ENCODE data around the gene COBLL1. TPM values are rescaled to one million over a fixed set of nuclear protein-coding genes. Genes with fewer than 3 reads are reported as not detected.

Gene COBLL1
- total RNA-seq, 1 donor from 2014 or later, result 4.4 TPM

GRCh38 chr2:164881524-164881923, 39.9 kb upstream of the COBLL1 start:
- peaks cover 34% of the 10 kb centered on the region for H3K4me1 Mint-ChIP-seq
- TF ChIP-seq CTCF (conservative IDR thresholded peaks at IDR 0.05), result no peak
- no peaks in the 10 kb centered on the region for H3K9me3 Mint-ChIP-seq
- no peak overlapping the region for H3K27ac Mint-ChIP-seq (ENCODE audit: unreplicated experiment)
- H3K36me3 Mint-ChIP-seq (ENCODE audit: low read depth), result no peaks in the 10 kb centered on the region
- no peak for DNase-seq (ENCODE audit: low read depth, low spot score)
- no peak overlapping the region for H3K4me3 Mint-ChIP-seq
- no peaks in the 10 kb centered on the region for H3K27me3 Mint-ChIP-seq (ENCODE audit: low read depth)

GRCh38 chr2:164879901-164880535, 38.4 kb upstream of the COBLL1 start:
- no peak for TF ChIP-seq CTCF (conservative IDR thresholded peaks at IDR 0.05)
- Mint-ChIP-seq H3K27me3 (ENCODE audit: low read depth) (no peaks in the 10 kb centered on the region), H3K9me3 (no peaks in the 10 kb centered on the region), H3K4me1 (peaks cover 37% of the 10 kb centered on the region), H3K27ac (ENCODE audit: unreplicated experiment) (no peak overlapping the region), H3K36me3 (ENCODE audit: low read depth) (no peaks in the 10 kb centered on the region), H3K4me3 (no peak overlapping the region)
- no peak for DNase-seq (ENCODE audit: low read depth, low spot score)

GRCh38 chr2:164877927-164878326, 36.3 kb upstream of the COBLL1 start:
- TF ChIP-seq CTCF (conservative IDR thresholded peaks at IDR 0.05), result no peak
- H3K27me3 Mint-ChIP-seq (ENCODE audit: low read depth), result no peaks in the 10 kb centered on the region
- DNase-seq (ENCODE audit: low read depth, low spot score), result no peak
- H3K27ac Mint-ChIP-seq (ENCODE audit: unreplicated experiment), result no peak overlapping the region
- H3K4me1 Mint-ChIP-seq, result peaks cover 37% of the 10 kb centered on the region
- H3K4me3 Mint-ChIP-seq, result no peak overlapping the region
- no peaks in the 10 kb centered on the region for H3K9me3 Mint-ChIP-seq
- no peaks in the 10 kb centered on the region for H3K36me3 Mint-ChIP-seq (ENCODE audit: low read depth)

GRCh38 chr2:164877169-164877568, 35.5 kb upstream of the COBLL1 start:
- Mint-ChIP-seq H3K27me3 (ENCODE audit: low read depth) (no peaks in the 10 kb centered on the region), H3K36me3 (ENCODE audit: low read depth) (no peaks in the 10 kb centered on the region), H3K4me1 (peaks cover 33% of the 10 kb centered on the region), H3K9me3 (no peaks in the 10 kb centered on the region), H3K27ac (ENCODE audit: unreplicated experiment) (no peak overlapping the region), H3K4me3 (no peak overlapping the region)
- no peak for TF ChIP-seq CTCF (conservative IDR thresholded peaks at IDR 0.05)
- no peak for DNase-seq (ENCODE audit: low read depth, low spot score)

- H3K36me3 Mint-ChIP-seq (ENCODE audit: low read depth), result no peaks in the 10 kb centered on the region
- no peak overlapping the region for H3K27ac Mint-ChIP-seq (ENCODE audit: unreplicated experiment)
- peaks cover 32% of the 10 kb centered on the region for H3K4me1 Mint-ChIP-seq
- no peak overlapping the region for H3K4me3 Mint-ChIP-seq
- no peak for TF ChIP-seq CTCF (conservative IDR thresholded peaks at IDR 0.05)
- H3K27me3 Mint-ChIP-seq (ENCODE audit: low read depth), result no peaks in the 10 kb centered on the region
- H3K9me3 Mint-ChIP-seq, result no peaks in the 10 kb centered on the region
- DNase-seq (ENCODE audit: low read depth, low spot score), result no peak
Observed at GRCh38 chr2:164875334-164876205, 33.9 kb upstream of the COBLL1 start.
